ENCODE results near the gene SLC8A2. TPM values are rescaled to one million over a fixed set of nuclear protein-coding genes. Genes with fewer than 3 reads are reported as not detected.

Gene SLC8A2
- total and polyA plus RNA-seq, 2 of the 8 experiments (the other 6 are each of a cell fraction or from before 2014, with no cell fraction given), result 7.3 to 12.4 TPM

GRCh38 chr19:47381653-47382279 is 89.9 kb downstream of the SLC8A2 start:
- H4K20me1 ChIP-seq (replicated peaks in 1 of 2; ENCODE audit: control insufficient read depth in 1 of 2, insufficient read depth in 2 of 2, low read length in 2 of 2), result peaks cover 2 to 4% of the 10 kb centered on the region in 2 experiments
- H2BK15ac ChIP-seq (ENCODE audit: low read length), result no peak overlapping the region
- CTCF ChIA-PET (ENCODE audit: partially characterized antibody), result interaction anchor here (0.6 to 6.8 kb wide), 5 partner anchors 9 to 483 kb away, joined by 3 to 50 read pairs (median 4); partner anchors contain the start of gene DHX34
- H3K4me2 ChIP-seq (ENCODE audit: insufficient read depth in 1 of 2, low read depth in 2 of 2, low read length in 2 of 2), result no peak overlapping the region
- H3K79me1 ChIP-seq (ENCODE audit: low read depth, low read length), result no peaks in the 10 kb centered on the region
- no peak overlapping the region for H3K14ac ChIP-seq (ENCODE audit: insufficient read length)
- H3K18ac ChIP-seq (ENCODE audit: extremely low read depth, low read length), result no peak overlapping the region
- no peaks in the 10 kb centered on the region; a peak in 1 of 7 replicates for H3K27me3 ChIP-seq (replicated peaks in 1 of 4; ENCODE audit: control insufficient read depth in 3 of 4, extremely low read depth in 1 of 4, insufficient read depth in 3 of 4, low read length in 3 of 4)
- H3K27ac ChIP-seq (ENCODE audit: low read depth, low read length), result no peak overlapping the region
- no peak overlapping the region for H2BK12ac ChIP-seq (ENCODE audit: low read depth, low read length)
- no peaks in the 10 kb centered on the region for H3K79me2 ChIP-seq (ENCODE audit: control insufficient read depth in 1 of 2, insufficient read depth in 2 of 2, low read length in 2 of 2)
- H4K5ac ChIP-seq (ENCODE audit: insufficient read length, low read depth, low read length), result no peak overlapping the region
- no peak overlapping the region for H3K56ac ChIP-seq (replicated peaks; ENCODE audit: insufficient read length, low read depth, low read length)
- FAIRE-seq, result no peak
- WGBS, 2 experiments (ENCODE audit: extremely low coverage in 1 of 2, insufficient coverage in 1 of 2, insufficient read length in 1 of 2, insufficient replicate concordance in 2 of 2, low coverage in 1 of 2, low lambda C conversion rate in 2 of 2, missing lambda C conversion rate in 1 of 2), result 90% methylated on average over 11 of the region's 11 CpGs; no CpG with 5 or more reads in 1 of the 2 experiments
- H2AFZ ChIP-seq (ENCODE audit: low read length), result no peak overlapping the region
- H3K4me1 ChIP-seq (replicated peaks in 1 of 4; ENCODE audit: control insufficient read depth in 3 of 4, insufficient read depth in 4 of 4, low read length in 3 of 4), result no peaks in the 10 kb centered on the region
- peaks cover 20 to 46% (median 41%) of the 10 kb centered on the region in 4 experiments; a peak in 7 of 8 replicates for H3K36me3 ChIP-seq (ENCODE audit: control insufficient read depth in 2 of 4, insufficient read depth in 4 of 4, low read length in 3 of 4)
- no peaks in the 10 kb centered on the region for H3K23me2 ChIP-seq (ENCODE audit: low read depth, low read length)
- no peak overlapping the region for H2BK5ac ChIP-seq (ENCODE audit: low read depth, low read length)
- H3K4ac ChIP-seq (replicated peaks; ENCODE audit: insufficient read length, low read depth, low read length), result no peak overlapping the region
- H2AK5ac ChIP-seq (ENCODE audit: low read depth, low read length), result no peak overlapping the region
- H2BK20ac ChIP-seq (ENCODE audit: low read length), result no peak overlapping the region
- no peak overlapping the region for H3K23ac ChIP-seq (ENCODE audit: insufficient read length)
- no peak overlapping the region for H4K8ac ChIP-seq (ENCODE audit: extremely low read depth, insufficient read depth, low read length)
- no peak overlapping the region for H2BK120ac ChIP-seq (replicated peaks; ENCODE audit: low read depth, low read length)
- no peak overlapping the region for H3K4me3 ChIP-seq (ENCODE audit: extremely low read depth in 1 of 4, insufficient read depth in 2 of 4, low read depth in 3 of 4, low read length in 4 of 4)
- H3K9ac ChIP-seq (replicated peaks in 1 of 4; ENCODE audit: extremely low read depth in 1 of 4, low read depth in 3 of 4, low read length in 3 of 4), result no peak overlapping the region
- POLR2A ChIA-PET (ENCODE audit: partially characterized antibody), result interaction anchor here (1.0 to 1.8 kb wide), 4 partner anchors 10 to 27 kb away, joined by 4 to 6 read pairs (median 5); no protein-coding TSS in a partner anchor
- no peak overlapping the region for H4K91ac ChIP-seq (replicated peaks; ENCODE audit: insufficient read length, low read length)
- H3K9me3 ChIP-seq (ENCODE audit: insufficient read depth in 2 of 2, low read depth in 1 of 2, low read length in 1 of 2), result no peaks in the 10 kb centered on the region
- no peak for DNase-seq (ENCODE audit: low read depth in 1 of 2, low spot score in 2 of 2)
- TF ChIP-seq CBX8 (IDR thresholded peaks at IDR 0.05; ENCODE audit: borderline replicate concordance, low read depth, low read length) (no peak), FOSL1 (IDR thresholded peaks at IDR 0.05; ENCODE audit: insufficient read depth, low read depth, low read length) (no peak), TEAD4 (IDR thresholded peaks at IDR 0.05; ENCODE audit: low read depth, low read length) (no peak), POLR2AphosphoS5 (IDR thresholded peaks at IDR 0.05; ENCODE audit: low read depth, low read length) (no peak), TAF7 (optimal IDR thresholded peaks at IDR 0.05; ENCODE audit: borderline replicate concordance, low read depth, low read length) (no peak), BRCA1 (IDR thresholded peaks at IDR 0.05; ENCODE audit: low read depth, low read length) (no peak)
